Stimulated activated CD8-positive, alpha-beta memory T cell treated with anti-CD3 and anti-CD28 coated beads, Interleukin-7, amount 100 ng/mL, for 4 hours (primary cell): ENCODE results near the gene RRH.
A peak's percentile ranks its signal among the peaks of the same experiment; 100 is the strongest.
"Not testable (repeated sequence)": the region's sequence is repeated elsewhere in the genome, so short reads cannot be mapped to it uniquely, and the experiment has no call there.

Experiments
- DNase-seq, 2 donors: peaks; one replicate each; pipeline ENCODE4 v3.0.0-alpha.2; 2020; ENCODE audit warnings: low read depth in 2 of 2

The RRH gene, protein sequence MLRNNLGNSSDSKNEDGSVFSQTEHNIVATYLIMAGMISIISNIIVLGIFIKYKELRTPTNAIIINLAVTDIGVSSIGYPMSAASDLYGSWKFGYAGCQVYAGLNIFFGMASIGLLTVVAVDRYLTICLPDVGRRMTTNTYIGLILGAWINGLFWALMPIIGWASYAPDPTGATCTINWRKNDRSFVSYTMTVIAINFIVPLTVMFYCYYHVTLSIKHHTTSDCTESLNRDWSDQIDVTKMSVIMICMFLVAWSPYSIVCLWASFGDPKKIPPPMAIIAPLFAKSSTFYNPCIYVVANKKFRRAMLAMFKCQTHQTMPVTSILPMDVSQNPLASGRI

DNA sequence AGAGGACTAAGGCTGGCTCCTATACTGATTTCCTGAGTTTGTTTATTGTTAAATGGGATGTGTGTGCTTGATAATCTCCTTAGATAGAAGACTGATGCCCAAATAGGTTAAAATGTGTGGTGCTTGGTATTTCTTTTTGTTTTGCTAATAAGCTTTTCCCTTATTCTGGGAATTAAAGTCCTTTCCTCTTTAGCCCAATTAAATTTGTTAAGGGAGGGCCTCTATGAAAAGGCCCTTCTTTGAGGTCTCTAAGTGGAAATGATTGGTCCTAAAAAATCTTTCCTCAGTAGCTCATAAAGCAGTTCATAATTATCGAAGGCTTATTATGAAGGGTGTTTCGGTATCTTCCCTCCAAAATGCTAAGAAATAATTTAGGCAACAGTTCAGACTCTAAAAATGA is at the start of gene RRH:
Gene RRH, plus strand, starts transcription at position 301 of the 400 bp plus-strand sequence. Its CDS starts 56 bp downstream, at position 357.
- no peak for DNase-seq

GRCh38 chr4:109782092-109782491 is 45.7 kb upstream of the RRH start:
- DNase-seq, result not testable (repeated sequence)

DNA sequence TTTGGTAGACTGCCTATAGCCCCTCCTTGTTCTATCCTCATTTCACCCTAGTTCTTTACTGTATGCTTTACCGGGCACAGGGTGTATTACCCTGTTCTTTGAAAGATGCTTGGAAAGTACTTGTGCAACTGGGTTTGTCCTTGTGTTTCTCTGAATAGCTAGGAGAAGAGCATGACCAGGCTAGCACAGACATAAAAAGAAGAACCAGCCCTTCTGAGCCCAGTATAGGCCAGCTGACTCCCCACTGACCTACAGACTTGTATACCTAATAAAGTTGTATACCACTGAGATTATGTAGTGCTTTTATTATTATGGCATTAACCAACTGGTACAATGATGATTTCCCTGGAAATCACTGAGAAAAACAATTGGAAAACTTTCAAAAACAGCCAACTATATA is 40.9 kb upstream of the RRH start:
- DNase-seq, result no peak

DNA sequence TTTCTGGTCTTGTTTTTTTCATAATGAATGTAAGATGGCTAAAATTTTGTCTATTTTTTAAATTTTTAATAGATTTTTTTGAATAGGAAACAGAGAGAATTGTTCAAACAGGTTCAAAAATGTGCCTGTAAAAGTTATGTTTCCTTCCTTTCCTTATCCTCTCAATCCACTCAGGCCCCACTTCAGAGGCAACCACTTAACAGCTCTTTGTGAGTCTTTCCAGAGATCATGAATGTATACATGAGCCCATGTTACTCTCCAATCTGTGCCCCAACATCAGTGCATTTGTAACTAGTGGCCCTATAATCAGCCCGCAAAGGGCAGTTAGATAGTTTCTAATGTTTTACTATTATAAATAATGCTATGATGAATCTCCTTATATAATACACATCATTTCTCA is 40.0 kb upstream of the RRH start:
- DNase-seq, result no peak

DNA sequence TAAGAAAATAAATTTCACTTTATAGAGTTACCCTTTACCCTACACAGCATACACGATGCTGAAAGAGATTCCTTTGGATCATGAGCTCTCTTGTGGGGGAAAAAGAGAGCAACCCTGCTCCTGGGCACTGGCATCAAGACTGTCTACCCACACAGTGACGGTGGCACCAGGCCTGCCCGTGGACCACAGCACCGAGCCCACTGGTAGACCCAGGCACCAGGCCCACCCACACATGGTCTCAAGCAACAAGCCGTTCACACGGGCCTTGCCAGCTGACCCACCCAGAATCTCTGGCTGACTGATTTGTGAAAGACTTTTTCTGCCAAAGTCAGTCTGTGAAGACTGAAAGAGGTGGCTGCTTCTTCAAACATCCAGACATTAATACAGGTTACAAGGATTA is 32.7 kb upstream of the RRH start:
- no peak for DNase-seq

DNA sequence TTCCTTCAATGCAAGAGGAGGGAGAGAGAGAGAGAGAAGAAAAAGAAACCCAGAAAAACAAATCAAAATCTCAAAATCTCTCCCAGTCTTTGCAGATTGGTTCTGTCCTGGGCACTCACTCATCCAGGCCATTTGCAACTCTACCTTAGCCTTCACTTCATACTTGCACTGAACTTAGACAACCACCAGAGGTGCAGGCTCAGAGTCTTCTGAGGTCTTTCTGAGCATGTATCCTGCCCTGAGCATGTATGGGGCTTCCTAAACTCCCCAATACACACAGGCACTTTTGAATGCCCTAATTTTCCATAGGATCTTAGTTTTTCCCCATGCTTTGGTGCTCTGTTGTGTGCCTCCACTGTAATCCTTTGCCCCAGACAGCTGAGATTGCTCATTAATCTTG is 28.9 kb upstream of the RRH start:
- DNase-seq, result no peak

- DNase-seq, result no peak
Observed at GRCh38 chr4:109801099-109801789, 26.5 kb upstream of the RRH start.

GRCh38 chr4:109801895-109802319 is 25.9 kb upstream of the RRH start, which contains the start of gene CFI:
Gene CFI, minus strand, starts transcription at chr4:109801999. Its CDS starts 28 bp downstream, at chr4:109801971.
- DNase-seq, result no peak

- no peak for DNase-seq
Observed at GRCh38 chr4:109803924-109804571, 23.7 kb upstream of the RRH start.

DNA sequence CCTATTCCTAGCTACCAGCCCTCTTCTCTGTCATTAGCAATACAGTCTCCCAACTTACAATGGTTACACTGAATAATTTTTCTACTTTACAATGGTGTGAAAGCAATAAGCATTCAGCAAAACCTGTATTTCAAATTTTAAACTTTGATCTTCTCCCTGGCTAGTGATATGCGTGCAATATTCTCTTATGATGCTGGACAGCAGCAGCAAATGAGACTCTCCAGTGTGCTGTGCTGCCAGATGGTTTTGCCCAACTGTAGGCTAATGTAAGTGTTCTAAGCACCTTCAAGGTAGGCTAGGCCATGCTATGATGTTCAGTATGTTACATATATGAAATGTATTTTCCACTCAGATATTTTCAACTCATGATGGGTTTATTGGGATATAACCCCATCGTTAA is 18.1 kb upstream of the RRH start:
- DNase-seq, result no peak

DNA sequence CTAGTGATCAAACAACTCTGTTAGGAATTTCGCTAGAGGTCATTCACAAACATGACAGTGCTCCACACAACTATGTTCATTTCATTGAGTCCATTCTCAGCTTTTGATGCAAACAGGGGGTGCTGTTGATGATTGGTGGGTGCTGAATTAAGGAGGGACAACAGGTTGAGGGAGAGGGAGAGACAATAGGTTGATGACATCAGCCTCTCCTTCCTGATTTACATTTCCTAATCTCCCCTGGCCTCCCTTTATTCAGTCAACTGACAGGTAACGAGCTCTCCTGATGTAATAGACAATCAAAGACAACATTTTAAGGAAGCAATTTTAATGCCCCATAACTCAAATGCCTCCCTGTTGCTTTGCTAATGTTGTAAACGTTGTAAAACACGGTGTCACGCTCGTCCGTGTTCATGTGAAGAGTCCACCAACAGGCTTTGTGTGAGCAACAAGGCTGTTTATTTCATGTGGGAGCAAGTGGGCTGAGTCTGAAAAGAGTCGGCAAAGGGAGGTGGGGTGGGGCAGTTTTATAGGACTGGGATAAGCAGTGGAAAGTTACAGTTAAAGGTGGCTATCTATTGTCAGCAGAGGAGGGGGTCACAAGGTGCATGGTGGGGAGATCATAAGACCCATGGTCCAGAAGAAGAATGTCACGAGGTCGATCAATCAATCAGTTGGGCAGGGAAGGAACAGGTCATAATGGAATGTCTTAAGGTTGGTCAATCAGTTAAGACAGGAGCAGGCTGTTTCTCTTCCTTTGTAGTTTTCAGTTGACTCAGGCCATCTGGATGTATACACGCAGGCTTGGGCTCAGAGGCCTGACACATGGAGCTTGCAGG is 17.0 kb upstream of the RRH start:
- no peak for DNase-seq

DNA sequence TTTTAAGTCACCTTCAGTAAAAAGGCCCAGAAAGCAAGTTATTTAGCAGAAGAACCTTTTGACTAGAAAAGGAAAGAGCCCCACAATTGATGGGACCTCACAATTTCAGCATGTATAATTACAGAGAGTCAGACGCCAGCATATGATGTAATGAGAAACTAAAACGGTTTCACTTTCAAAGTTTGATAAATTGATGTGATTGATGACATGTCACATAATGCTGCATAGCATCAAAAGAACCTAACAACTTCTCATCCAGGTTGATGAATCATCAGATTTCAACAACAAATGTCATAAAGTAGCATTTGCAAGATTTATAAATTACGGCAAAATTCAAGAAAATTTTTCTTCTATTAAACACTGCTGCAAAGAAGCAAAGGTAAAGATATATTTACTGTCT is 16.1 kb upstream of the RRH start:
- DNase-seq, result no peak

GRCh38 chr4:109815151-109816081 is 12.4 kb upstream of the RRH start, which contains the start of gene GAR1:
Gene GAR1, plus strand, starts transcription at chr4:109815762. Its CDS starts 403 bp downstream, at chr4:109816165.
- DNase-seq, result peak; percentile 82 to 83

DNA sequence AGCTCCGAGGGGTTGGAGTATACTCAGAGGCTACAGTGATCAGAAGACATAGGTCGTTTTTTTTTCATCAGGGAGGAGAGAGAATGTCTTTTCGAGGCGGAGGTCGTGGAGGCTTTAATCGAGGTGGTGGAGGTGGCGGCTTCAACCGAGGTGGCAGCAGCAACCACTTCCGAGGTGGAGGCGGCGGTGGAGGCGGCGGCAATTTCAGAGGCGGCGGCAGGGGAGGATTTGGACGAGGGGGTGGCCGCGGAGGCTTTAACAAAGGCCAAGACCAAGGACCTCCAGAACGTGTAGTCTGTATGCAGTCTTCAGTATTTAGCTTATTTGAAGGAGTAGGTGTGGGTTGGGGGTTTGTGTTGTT is 11.7 kb upstream of the RRH start:
- DNase-seq, result peak; percentile 24 to 53

- DNase-seq, result no peak
Observed at GRCh38 chr4:109816894-109817293, 10.9 kb upstream of the RRH start.

- DNase-seq, result no peak
Observed at GRCh38 chr4:109818268-109818667, 9.5 kb upstream of the RRH start.

- no peak for DNase-seq
Observed at GRCh38 chr4:109820563-109820962, 7.2 kb upstream of the RRH start.

- no peak for DNase-seq
Observed at GRCh38 chr4:109821185-109821584, 6.6 kb upstream of the RRH start.

GRCh38 chr4:109826719-109827118 is 1.1 kb upstream of the RRH start:
- no peak for DNase-seq

GRCh38 chr4:109833756-109834155 is 6.0 kb downstream of the RRH start:
- DNase-seq, result no peak

- no peak for DNase-seq
Observed at GRCh38 chr4:109836985-109837384, 9.2 kb downstream of the RRH start.
